ENCODE measurements around the gene DIDO1.
"Not testable (repeated sequence)": the region's sequence is repeated elsewhere in the genome, so short reads cannot be mapped to it uniquely, and the experiment has no call there.

GRCh38 chr20:62873681-62874031 is 52.6 kb downstream of the DIDO1 start:
- peak; percentile 39 for TF ChIP-seq POLR2A (IDR thresholded peaks at IDR 0.05; ENCODE audit: low read length)
- not testable (repeated sequence) for TF ChIP-seq GATA1 (IDR thresholded peaks at IDR 0.05; ENCODE audit: low read depth, low read length)

All from erythroblast (primary cell).